IMR-90 (cell line): Measurements from ENCODE around the gene NINJ2. TPM values are rescaled to one million over a fixed set of nuclear protein-coding genes. Genes with fewer than 3 reads are reported as not detected.

Experiments used
- ATAC-seq: fragments of 200-7000 bp; cut with Tn5 transposase; 2 replicates; pipeline ENCODE4 v1.9.1; 2020; ENCODE audit warnings: low read depth, mild to moderate bottlenecking, moderate library complexity
- BruUV-seq: library from RNA; stranded (reverse); fragments of 400-500 nt; replicated peaks from 2 replicates; lab custom pipeline; 2021; lab: Mats Ljungman, UMichigan
- CTCF ChIA-PET: fragments of 300-600 bp; formaldehyde crosslinking; extraction: SDS; loops from one replicate; lab custom pipeline; 2021; ENCODE audit warnings: antibody characterized with exemption; lab: Yijun Ruan, JAX
- POLR2A ChIA-PET: fragments of 300-600 bp; sonication (Branson Sonifier 250); formaldehyde crosslinking; loops from one replicate; lab custom pipeline; 2022; ENCODE audit warnings: antibody characterized with exemption; ENCODE audit not compliant: unreplicated experiment; lab: Charles Lee
- DNase-seq: peaks from one replicate; pipeline ENCODE4 v3.0.0; 2013
- H2AFZ ChIP-seq: replicated peaks from 2 replicates; pipeline ENCODE3; 2013; ENCODE audit warnings: low read length, mild to moderate bottlenecking; ENCODE audit not compliant: poor library complexity
- H2AK5ac ChIP-seq: 2 replicates; pipeline ENCODE4 v1.6.1; 2013; ENCODE audit warnings: low read depth, low read length, inconsistent platforms
- H2AK9ac ChIP-seq: replicated peaks from 2 replicates; pipeline ENCODE3; 2013; ENCODE audit warnings: mild to moderate bottlenecking, low read depth, low read length, moderate library complexity; ENCODE audit not compliant: poor library complexity
- H2BK120ac ChIP-seq: 2 replicates; pipeline ENCODE4 v1.6.1; 2013; ENCODE audit warnings: low read depth, low read length, inconsistent platforms
- H2BK15ac ChIP-seq: 3 replicates; pipeline ENCODE4 v1.6.1; 2013; ENCODE audit warnings: low read depth, low read length, inconsistent platforms
- H2BK20ac ChIP-seq: 2 replicates; pipeline ENCODE4 v1.6.1; 2013; ENCODE audit warnings: low read depth, mild to moderate bottlenecking, inconsistent platforms, low read length, moderate library complexity
- H2BK5ac ChIP-seq: 2 replicates; pipeline ENCODE4 v1.6.1; 2013; ENCODE audit warnings: mild to moderate bottlenecking, low read depth, low read length, inconsistent platforms; ENCODE audit not compliant: poor library complexity, severe bottlenecking
- H3K14ac ChIP-seq: replicated peaks from 2 replicates; pipeline ENCODE4 v1.6.1; 2013; ENCODE audit warnings: low read depth, low read length, inconsistent platforms
- H3K18ac ChIP-seq: 2 replicates; pipeline ENCODE4 v1.6.1; 2013; ENCODE audit warnings: low read depth, low read length, control low read depth
- H3K23ac ChIP-seq: 2 replicates; pipeline ENCODE4 v1.6.1; 2013; ENCODE audit warnings: low read depth, low read length, inconsistent platforms
- H3K27ac ChIP-seq: 2 replicates; pipeline ENCODE4 v1.5.1; 2013; ENCODE audit warnings: mild to moderate bottlenecking, control low read depth, low read length; ENCODE audit not compliant: insufficient read depth
- H3K27me3 ChIP-seq: 2 replicates; pipeline ENCODE4 v1.6.1; 2013; ENCODE audit warnings: low read length; ENCODE audit not compliant: control insufficient read depth, insufficient read depth
- H3K36me3 ChIP-seq: 2 replicates; pipeline ENCODE4 v1.6.1; 2013; ENCODE audit warnings: low read length, mixed read lengths; ENCODE audit not compliant: control insufficient read depth, insufficient read depth
- H3K4ac ChIP-seq: 2 replicates; pipeline ENCODE4 v1.6.1; 2013; ENCODE audit warnings: low read depth, low read length, inconsistent platforms
- H3K4me1 ChIP-seq: 2 replicates; pipeline ENCODE4 v1.6.1; 2013; ENCODE audit warnings: low read length, mixed read lengths; ENCODE audit not compliant: control insufficient read depth, insufficient read depth
- H3K4me2 ChIP-seq: 2 replicates; pipeline ENCODE4 v1.6.1; 2013; ENCODE audit warnings: low read depth, mild to moderate bottlenecking, control low read depth, low read length, moderate library complexity
- H3K4me3 ChIP-seq: 2 replicates; pipeline ENCODE4 v1.5.1; 2013; ENCODE audit warnings: low read depth, mild to moderate bottlenecking, control low read depth, low read length, moderate library complexity; ENCODE audit not compliant: insufficient read depth
- H3K56ac ChIP-seq: 2 replicates; pipeline ENCODE4 v1.6.1; 2013; ENCODE audit warnings: low read length, inconsistent platforms; ENCODE audit not compliant: insufficient read depth; ENCODE audit errors: extremely low read depth
- H3K79me1 ChIP-seq, 2 experiments: 2 replicates each; pipeline ENCODE4 v1.6.1; 2013; ENCODE audit warnings: low read length in 2 of 2, inconsistent platforms in 1 of 2, low read depth in 1 of 2
- H3K9ac ChIP-seq: 2 replicates; pipeline ENCODE4 v1.6.1; 2013; ENCODE audit warnings: low read depth, low read length, control low read depth
- H3K9me1 ChIP-seq: 2 replicates; pipeline ENCODE4 v1.6.1; 2013; ENCODE audit warnings: low read length, inconsistent platforms; ENCODE audit not compliant: insufficient read depth
- H3K9me3 ChIP-seq: 2 replicates; pipeline ENCODE4 v1.6.1; 2013; ENCODE audit warnings: low read length; ENCODE audit not compliant: control insufficient read depth, insufficient read depth
- H4K20me1 ChIP-seq: 2 replicates; pipeline ENCODE4 v1.6.1; 2013; ENCODE audit warnings: low read length, inconsistent platforms; ENCODE audit not compliant: insufficient read depth
- H4K5ac ChIP-seq: 2 replicates; pipeline ENCODE4 v1.6.1; 2013; ENCODE audit warnings: mild to moderate bottlenecking, low read depth, low read length, control low read depth
- H4K8ac ChIP-seq, 2 experiments: 2 replicates each; pipeline ENCODE4 v1.6.1; 2013; ENCODE audit warnings: low read depth in 2 of 2, low read length in 2 of 2, control low read depth in 1 of 2, inconsistent platforms in 1 of 2
- H4K91ac ChIP-seq: 2 replicates; pipeline ENCODE4 v1.6.1; 2013; ENCODE audit warnings: low read depth, low read length, inconsistent platforms; ENCODE audit not compliant: insufficient read depth
- BHLHE40 ChIP-seq: fragments of 150-350 bp; IDR thresholded peaks from 2 replicates; pipeline ENCODE4 v1.6.1; 2016; ENCODE audit warnings: mild to moderate bottlenecking, low read depth, low read length
- CEBPB ChIP-seq: IDR thresholded peaks from 2 replicates; pipeline ENCODE4 v1.6.1; 2012; ENCODE audit warnings: low read depth, low read length, improper control_type of control experiment
- MAZ ChIP-seq: IDR thresholded peaks from 2 replicates; pipeline ENCODE4 v1.6.1; 2012; ENCODE audit warnings: low read depth, mild to moderate bottlenecking, low read length, improper control_type of control experiment, moderate library complexity, borderline replicate concordance
- NFE2L2 ChIP-seq: fragments of 150-350 bp; IDR thresholded peaks from 2 replicates; pipeline ENCODE4 v1.6.1; 2016; ENCODE audit warnings: low read depth, mild to moderate bottlenecking, low read length
- RAD21 ChIP-seq: IDR thresholded peaks from 2 replicates; pipeline ENCODE4 v1.6.1; 2012; ENCODE audit warnings: low read length, improper control_type of control experiment
- RCOR1 ChIP-seq: IDR thresholded peaks from 2 replicates; pipeline ENCODE4 v1.6.1; 2012; ENCODE audit warnings: mild to moderate bottlenecking, low read length, improper control_type of control experiment; ENCODE audit not compliant: insufficient replicate concordance
- SMC3 ChIP-seq: fragments of 150-350 bp; IDR thresholded peaks from 2 replicates; pipeline ENCODE4 v1.6.1; 2016; ENCODE audit warnings: low read depth, mild to moderate bottlenecking, antibody characterized with exemption, low read length, moderate library complexity
- WGBS, 2 experiments: methylation state at CpG; one replicate each; pipeline versions ENCODE4 v1.1.5 to v1.1.7; 2013; ENCODE audit warnings: missing lambda C conversion rate in 2 of 2; ENCODE audit not compliant: insufficient read length in 1 of 2; ENCODE audit errors: extremely low coverage in 2 of 2; 5-methylcytosine and 5-hydroxymethylcytosine counted together
- dilution Hi-C: fragments of 300-500 bp; cut with HindIII; formaldehyde crosslinking; loops from one replicate; pipeline ENCODE4 v1.14.3; 2018; ENCODE audit warnings: low sequenced_read_pairs; ENCODE audit not compliant: unreplicated experiment
- in situ Hi-C: fragments of 300-500 bp; cut with MboI; formaldehyde crosslinking; loops from 3 replicates; pipeline ENCODE4 v1.14.3; 2019; ENCODE audit warnings: low sequenced_read_pairs, inconsistent platforms, mixed read lengths
- intact Hi-C: fragments of 100-400 bp; cut with micrococcal nuclease; formaldehyde crosslinking; loops from 2 replicates; pipeline ENCODE4 v1.10.0; 2022
- polyA plus RNA-seq, 3 experiments: library from polyadenylated mRNA; depleted of rRNA; stranded (reverse); fragments of >200 nt; gene quantifications; 2 replicates each; pipeline ENCODE4 v1.2.3, GENCODE V29; 2012; ENCODE audit warnings: low replicate concordance in 1 of 3
- total RNA-seq: library from RNA; depleted of rRNA; stranded (reverse); fragments of >200 nt; gene quantifications from 2 replicates; pipeline ENCODE4 v1.2.3, GENCODE V29; 2012
- TF ChIP-seq, protein P1 (sequence below): fragments of 150-350 bp; IDR thresholded peaks from 2 replicates; pipeline ENCODE4 v1.6.1; 2017; ENCODE audit warnings: mild to moderate bottlenecking, antibody characterized with exemption, low read length, low read depth
- TF ChIP-seq, protein P2 (sequence below): conservative IDR thresholded peaks from 2 replicates; pipeline ENCODE4 v1.5.1; 2012; ENCODE audit warnings: mild to moderate bottlenecking, low read depth, low read length, improper control_type of control experiment
- TF ChIP-seq, protein P3 (sequence below): fragments of 150-350 bp; IDR thresholded peaks from 2 replicates; pipeline ENCODE4 v1.6.1; 2016; ENCODE audit warnings: low read depth, mild to moderate bottlenecking, low read length, moderate library complexity, borderline replicate concordance

Gene NINJ2
- total and polyA plus RNA-seq, 2 of the 4 experiments (the other 2 are of a cell fraction) = not detected

DNA sequence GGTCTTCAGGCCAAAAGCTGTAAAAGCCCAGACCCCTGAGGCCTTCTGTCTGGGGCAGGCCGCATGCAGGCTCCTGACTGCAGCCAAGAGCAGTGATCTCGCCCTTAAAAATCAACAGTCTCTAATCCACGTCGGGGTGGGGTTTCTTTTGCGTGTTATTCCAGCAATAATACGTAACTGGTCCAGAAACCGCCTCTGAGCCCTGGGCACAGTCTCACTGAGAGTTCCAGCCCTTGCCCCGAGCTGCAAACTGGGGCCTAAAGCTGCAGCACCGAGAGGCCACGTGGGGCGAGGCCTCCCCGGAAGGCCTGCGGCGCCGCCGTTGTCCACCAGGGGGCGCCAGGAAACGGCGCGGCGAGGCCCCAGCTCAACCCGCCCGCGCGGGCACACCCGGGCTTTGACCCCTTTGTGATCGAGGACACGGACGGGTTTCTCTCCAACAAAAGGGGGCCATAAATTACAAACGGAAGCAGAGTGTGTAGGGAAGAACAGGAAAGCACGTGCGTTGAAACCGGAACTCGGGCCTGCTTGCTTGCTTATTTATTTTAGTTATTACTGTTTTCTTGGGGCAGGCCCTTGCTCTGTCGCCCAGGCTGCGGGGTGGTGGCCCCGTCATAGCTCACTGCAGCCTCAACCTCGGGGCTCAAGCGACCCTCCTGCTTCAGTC lies 87.2 kb downstream of the NINJ2 start:
- Histone ChIP-seq H2AFZ (peak overlapping the region; percentile 93), H3K23ac (peak overlapping the region; percentile 91; the same call in 1 of the 2 replicates), H4K20me1 (no peaks in the 10 kb centered on the region), H3K9ac (peak overlapping the region; percentile 18; the same call in 1 of the 2 replicates), H3K18ac (peak overlapping the region; percentile 69; the same call in 1 of the 2 replicates), H2AK9ac (peak overlapping the region; percentile 88), H3K14ac (peak overlapping the region; percentile 97), H3K79me1 (peaks cover 0 to 10% of the 10 kb centered on the region in 2 experiments; a peak in 1 of 4 replicates), H2BK20ac (peak overlapping the region; percentile 75), H4K5ac (peak overlapping the region; percentile 72), H2AK5ac (peak overlapping the region; percentile 8; the same call in 1 of the 2 replicates), H2BK120ac (peak overlapping the region; percentile 82), H3K4me3 (no peak overlapping the region; the same call in 1 of the 2 replicates), H2BK5ac (no peak overlapping the region), H2BK15ac (no peak overlapping the region; the same call in 2 of the 3 replicates), H3K4me2 (peak overlapping the region; percentile 72), H3K9me3 (0 out of 2 replicates have a peak, but pooled peaks cover 2% of the 10 kb centered on the region), H3K27ac (no peak overlapping the region), H3K4ac (peak overlapping the region; percentile 91), H3K27me3 (peaks cover 11% of the 10 kb centered on the region), H3K4me1 (peaks cover 12% of the 10 kb centered on the region), H4K91ac (peak overlapping the region; percentile 70), H4K8ac (peak overlapping the region; percentile 51 to 99), H3K56ac (peak overlapping the region; percentile 61), H3K9me1 (peaks cover 18% of the 10 kb centered on the region), H3K36me3 (no peaks in the 10 kb centered on the region)
- in situ Hi-C loops (loop anchor here (5.0 to 10.0 kb wide), 3 partner anchors 176 to 1009 kb away; partner anchors contain the start of gene WNK1), intact Hi-C loops (loop anchor here (1.0 to 10.0 kb wide), 4 partner anchors 175 to 1011 kb away; no protein-coding TSS in a partner anchor), dilution Hi-C loops (no loop called here)
- POLR2A ChIA-PET = interaction anchor here (0.9 kb wide), 1 partner anchor 175 kb away, joined by 3 read pairs; no protein-coding TSS in a partner anchor
- CTCF ChIA-PET = interaction anchor here (0.6 to 2.2 kb wide), 7 partner anchors 32 to 373 kb away, joined by 3 to 26 read pairs (median 4); partner anchors contain the start of genes RAD52 and WNK1
- 14% methylated on average over 17 of the region's 39 CpGs; no CpG with 5 or more reads in 1 of the 2 experiments for WGBS, 2 experiments
- BruUV-seq = no TSS peak
- TF ChIP-seq, protein P1, sequence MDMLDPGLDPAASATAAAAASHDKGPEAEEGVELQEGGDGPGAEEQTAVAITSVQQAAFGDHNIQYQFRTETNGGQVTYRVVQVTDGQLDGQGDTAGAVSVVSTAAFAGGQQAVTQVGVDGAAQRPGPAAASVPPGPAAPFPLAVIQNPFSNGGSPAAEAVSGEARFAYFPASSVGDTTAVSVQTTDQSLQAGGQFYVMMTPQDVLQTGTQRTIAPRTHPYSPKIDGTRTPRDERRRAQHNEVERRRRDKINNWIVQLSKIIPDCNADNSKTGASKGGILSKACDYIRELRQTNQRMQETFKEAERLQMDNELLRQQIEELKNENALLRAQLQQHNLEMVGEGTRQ = peak; percentile 92
- TF ChIP-seq, protein P2, sequence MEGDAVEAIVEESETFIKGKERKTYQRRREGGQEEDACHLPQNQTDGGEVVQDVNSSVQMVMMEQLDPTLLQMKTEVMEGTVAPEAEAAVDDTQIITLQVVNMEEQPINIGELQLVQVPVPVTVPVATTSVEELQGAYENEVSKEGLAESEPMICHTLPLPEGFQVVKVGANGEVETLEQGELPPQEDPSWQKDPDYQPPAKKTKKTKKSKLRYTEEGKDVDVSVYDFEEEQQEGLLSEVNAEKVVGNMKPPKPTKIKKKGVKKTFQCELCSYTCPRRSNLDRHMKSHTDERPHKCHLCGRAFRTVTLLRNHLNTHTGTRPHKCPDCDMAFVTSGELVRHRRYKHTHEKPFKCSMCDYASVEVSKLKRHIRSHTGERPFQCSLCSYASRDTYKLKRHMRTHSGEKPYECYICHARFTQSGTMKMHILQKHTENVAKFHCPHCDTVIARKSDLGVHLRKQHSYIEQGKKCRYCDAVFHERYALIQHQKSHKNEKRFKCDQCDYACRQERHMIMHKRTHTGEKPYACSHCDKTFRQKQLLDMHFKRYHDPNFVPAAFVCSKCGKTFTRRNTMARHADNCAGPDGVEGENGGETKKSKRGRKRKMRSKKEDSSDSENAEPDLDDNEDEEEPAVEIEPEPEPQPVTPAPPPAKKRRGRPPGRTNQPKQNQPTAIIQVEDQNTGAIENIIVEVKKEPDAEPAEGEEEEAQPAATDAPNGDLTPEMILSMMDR = peak; percentile 92
- peak; percentile 88 for TF ChIP-seq RAD21
- TF ChIP-seq, protein P3, sequence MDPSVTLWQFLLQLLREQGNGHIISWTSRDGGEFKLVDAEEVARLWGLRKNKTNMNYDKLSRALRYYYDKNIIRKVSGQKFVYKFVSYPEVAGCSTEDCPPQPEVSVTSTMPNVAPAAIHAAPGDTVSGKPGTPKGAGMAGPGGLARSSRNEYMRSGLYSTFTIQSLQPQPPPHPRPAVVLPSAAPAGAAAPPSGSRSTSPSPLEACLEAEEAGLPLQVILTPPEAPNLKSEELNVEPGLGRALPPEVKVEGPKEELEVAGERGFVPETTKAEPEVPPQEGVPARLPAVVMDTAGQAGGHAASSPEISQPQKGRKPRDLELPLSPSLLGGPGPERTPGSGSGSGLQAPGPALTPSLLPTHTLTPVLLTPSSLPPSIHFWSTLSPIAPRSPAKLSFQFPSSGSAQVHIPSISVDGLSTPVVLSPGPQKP = no peak
- TF ChIP-seq RCOR1 = no peak
- no peak for TF ChIP-seq NFE2L2
- no peak for TF ChIP-seq CEBPB
- TF ChIP-seq MAZ = no peak; the same call in 1 of the 2 replicates
- peak; percentile 34; the same call in 1 of the 2 replicates for TF ChIP-seq BHLHE40
- TF ChIP-seq SMC3 = peak; percentile 92
- ATAC-seq = peak; percentile 86
- DNase-seq = peak; percentile 31
